A172 (cell line): ENCODE results near the gene PATL2. TPM values are rescaled to one million over a fixed set of nuclear protein-coding genes. Genes with fewer than 3 reads are reported as not detected.
A peak's percentile ranks its signal among the peaks of the same experiment; 100 is the strongest.
"Not testable (repeated sequence)": the region's sequence is repeated elsewhere in the genome, so short reads cannot be mapped to it uniquely, and the experiment has no call there.

ENCODE experiments used
- DNase-seq: peaks from one replicate; pipeline ENCODE4 v3.0.0-alpha.2; 2015; ENCODE audit warnings: low spot score
- total RNA-seq: library from RNA; depleted of rRNA; stranded (reverse); fragments of >200 nt; shearing (Covaris generic); gene quantifications from 2 replicates; pipeline ENCODE4 v1.2.3, GENCODE V29; 2014; rRNA removed

PATL2 gene
- not detected in 2 replicates for total RNA-seq

- peak; percentile 96 for DNase-seq
Observed at GRCh38 chr15:44711096-44711742, at the start of gene PATL2, which contains the start of gene B2M. TSS of gene PATL2 (minus strand) at chr15:44711323. CDS start at chr15:44676490, 34,833 bp downstream. TSS of gene B2M (plus strand) at chr15:44711517. CDS start at chr15:44711547, 30 bp downstream.

DNA sequence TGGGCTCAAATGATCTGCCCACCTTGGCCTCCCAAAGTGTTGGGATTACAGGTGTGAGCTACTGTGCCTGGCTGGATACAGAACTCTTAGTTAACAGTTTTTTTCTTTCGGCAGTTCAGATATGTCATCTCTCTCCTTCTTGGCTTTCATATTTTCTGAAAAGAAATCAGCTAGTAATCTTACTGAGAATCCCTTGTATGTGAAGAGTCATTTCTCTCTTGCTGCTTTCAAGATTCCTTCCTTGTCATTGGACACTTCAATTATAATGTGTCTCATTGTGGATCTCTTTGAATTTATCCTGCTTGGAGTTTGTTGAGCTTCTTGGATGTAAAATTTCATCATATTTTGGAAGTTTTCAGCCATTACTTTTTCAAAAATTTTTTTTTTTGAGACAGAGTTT lies 42.2 kb upstream of the PATL2 start:
- DNase-seq: no peak

GRCh38 chr15:44743454-44743853 lies 32.3 kb upstream of the PATL2 start:
- DNase-seq: not testable (repeated sequence)

DNA sequence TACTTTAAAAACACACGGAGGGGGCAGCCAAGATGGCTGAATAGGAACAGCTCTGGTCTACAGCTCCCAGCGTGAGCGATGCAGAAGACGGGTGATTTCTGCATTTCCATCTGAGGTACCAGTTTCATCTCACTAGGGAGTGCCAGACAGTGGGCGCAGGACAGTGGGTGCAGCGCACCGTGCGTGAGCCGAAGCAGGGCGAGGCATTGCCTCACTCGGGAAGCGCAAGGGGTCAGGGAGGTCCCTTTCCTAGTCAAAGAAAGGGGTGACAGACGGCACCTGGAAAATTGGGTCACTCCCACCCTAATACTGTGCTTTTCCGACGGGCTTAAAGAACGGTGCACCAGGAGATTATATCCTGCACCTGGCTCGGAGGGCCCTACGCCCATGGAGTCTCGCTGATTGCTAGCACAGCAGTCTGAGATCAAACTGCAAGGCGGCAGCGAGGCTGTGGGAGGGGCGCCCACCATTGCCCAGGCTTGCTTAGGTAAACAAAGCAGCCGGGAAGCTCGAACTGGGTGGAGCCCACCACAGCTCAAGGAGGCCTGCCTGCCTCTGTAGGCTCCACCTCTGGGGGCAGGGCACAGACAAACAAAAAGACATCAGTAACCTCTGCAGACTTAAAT lies 28.2 kb upstream of the PATL2 start:
- not testable (repeated sequence) for DNase-seq

GRCh38 chr15:44738340-44738984 lies 27.3 kb upstream of the PATL2 start:
- DNase-seq: no peak

GRCh38 chr15:44736181-44736765 lies 25.1 kb upstream of the PATL2 start, which contains the start of gene TRIM69:
TSS of gene TRIM69 (plus strand) at chr15:44736528. CDS start at chr15:44736705, 177 bp downstream.
- DNase-seq: no peak

DNA sequence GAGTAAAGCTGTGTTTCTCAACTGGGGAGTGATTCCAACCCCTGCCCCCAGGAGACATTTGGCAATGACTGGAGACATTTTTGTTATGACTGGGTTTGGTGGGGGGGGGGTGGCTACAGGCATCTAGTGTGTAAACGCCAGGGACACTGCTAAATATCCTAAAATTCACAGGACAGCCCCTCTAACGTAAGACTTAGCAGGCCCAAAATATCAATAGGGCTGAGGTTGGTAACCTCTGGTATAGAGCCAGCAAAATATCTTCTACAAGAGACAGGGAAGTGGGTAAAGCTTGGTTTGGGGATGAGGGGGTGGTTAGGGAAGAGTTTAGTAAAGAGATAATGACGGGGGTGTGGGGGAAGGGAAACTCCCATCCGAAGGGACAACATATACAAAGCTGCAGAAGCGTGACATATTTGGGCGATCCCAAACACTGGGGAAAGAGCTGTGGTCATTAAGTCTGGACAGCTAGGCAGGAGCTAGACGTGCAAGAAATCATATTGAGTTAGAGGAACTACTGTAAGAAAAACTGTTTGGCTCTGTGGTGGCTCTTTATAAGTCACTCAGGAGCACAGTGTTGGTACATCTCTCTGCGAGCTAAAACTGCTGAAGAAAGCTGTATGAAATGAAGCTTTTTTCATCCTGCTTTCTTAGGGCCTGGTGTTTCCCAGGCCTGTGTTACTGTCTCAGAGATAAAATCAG lies 24.5 kb upstream of the PATL2 start:
- DNase-seq: no peak

DNA sequence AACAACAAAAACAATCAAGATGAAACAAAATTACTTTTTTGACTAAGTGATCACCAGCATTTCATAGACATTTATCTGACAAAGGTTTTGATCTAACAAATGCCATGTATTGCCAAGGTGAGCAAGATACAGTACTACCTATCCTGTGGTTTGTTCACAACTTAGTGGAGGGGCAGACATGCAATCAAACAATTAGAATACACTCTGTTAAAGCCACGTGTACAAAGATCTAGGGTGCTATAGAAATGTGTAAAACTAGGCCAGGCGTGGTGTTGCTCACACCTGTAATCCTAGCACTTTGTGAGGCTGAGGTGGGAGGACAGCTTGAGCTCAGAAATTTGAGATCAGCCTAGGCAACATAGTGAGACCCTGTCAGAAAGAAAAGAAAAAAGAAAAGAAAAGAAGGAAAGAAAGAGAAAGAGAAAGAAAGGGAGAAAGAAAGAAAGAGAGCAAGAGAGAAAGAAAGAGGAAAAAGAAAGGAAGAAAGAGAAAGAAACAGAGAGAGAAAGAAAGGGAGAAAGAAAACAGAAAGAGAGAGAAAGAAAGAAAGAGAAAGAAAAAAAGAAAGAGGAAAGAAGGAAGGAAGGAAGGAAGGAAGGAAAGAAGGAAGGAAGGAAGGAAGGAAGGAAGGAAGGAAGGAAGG lies 23.8 kb upstream of the PATL2 start:
- no peak for DNase-seq

DNA sequence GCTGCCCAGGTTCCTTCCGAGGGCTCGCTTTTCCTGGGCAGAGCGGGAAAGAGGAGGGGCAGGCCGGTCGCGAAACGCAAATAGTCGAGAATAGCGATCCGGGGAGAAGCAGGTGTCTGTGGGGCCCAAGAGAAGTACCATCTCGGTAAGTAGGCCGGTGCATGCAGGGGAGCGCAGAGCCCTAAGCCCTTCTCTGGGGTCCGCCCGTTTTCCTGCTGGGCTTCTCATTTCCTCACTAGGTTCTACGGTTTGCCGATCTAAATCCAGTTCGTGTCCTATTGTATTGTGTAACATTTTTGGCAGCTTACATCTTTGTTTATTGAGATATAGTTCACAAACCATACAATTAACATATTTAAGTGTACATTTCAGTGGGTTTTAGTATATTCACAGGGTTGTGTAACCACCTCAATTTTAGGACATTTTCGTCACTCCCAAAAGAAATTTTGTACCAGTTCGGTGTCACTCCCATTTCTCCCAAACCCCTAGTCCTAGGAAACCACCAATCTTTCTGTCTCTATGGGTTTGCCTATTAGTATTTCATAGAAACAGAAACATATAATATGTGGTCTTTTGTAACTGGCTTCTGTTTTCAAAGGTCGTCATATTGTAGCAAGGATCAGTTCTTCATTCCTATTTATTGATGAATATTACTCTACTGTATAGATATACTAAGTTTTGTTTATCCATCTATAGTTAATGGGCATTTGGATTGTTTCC lies 18.4 kb upstream of the PATL2 start:
- DNase-seq: no peak

DNA sequence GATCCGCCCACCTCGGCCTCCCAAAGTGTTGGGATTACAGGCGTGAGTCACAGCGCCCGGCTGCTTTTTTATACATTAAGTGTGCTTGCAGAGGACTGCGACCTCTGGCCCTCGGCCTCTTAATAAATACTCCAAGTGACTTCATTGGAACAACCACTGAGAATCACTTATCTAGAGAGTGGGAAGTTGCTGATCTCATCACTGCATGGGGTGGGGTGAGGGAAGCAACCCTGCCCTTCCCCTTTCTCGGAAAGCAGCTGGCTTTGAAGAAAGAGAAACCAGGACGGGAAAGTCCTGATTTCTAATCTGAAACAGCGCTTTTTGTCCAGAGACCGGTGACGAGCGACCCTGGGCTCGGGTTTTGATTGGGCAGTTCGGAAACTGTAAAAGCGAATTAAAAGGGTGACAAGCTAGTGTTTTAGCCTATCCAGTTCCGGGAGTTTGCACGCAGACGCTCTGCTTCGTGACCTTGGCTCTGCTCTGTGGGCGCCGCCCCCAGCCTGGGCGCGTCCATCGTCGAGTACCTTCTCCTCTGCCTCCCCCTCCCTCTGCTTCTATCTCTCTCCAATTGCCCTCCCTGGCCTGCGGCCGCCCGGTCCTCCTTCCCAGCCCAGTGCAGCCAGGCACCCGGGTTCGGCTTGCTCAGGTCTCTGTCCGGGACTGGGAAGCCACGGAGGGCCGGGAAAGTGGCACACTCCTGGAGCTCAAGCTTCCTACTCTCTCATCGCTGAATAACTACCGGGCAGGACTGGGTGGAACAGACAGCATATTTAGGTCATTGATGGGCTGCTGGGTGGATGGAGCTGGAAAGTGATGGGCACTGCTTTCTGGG lies 17.7 kb upstream of the PATL2 start:
- DNase-seq: peak; percentile 98

DNA sequence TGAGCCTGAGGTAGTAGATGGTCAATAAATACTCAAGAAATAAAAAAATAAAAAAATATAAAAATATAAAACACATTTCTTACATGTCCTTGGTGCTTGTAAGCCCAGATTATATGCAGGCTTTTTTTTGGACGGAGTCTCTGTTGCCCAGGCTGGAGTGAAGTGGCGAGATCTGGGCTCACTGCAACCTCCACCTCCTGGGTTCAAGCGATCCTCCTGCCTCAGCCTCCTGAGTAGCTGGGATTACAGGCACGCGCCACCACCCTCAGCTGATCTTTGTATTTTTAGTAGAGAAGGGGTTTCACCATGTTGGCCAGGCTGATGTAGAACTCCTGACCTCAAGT lies 17.1 kb upstream of the PATL2 start:
- not testable (repeated sequence) for DNase-seq

- no peak for DNase-seq
Observed at GRCh38 chr15:44727485-44728231, 16.5 kb upstream of the PATL2 start.

DNA sequence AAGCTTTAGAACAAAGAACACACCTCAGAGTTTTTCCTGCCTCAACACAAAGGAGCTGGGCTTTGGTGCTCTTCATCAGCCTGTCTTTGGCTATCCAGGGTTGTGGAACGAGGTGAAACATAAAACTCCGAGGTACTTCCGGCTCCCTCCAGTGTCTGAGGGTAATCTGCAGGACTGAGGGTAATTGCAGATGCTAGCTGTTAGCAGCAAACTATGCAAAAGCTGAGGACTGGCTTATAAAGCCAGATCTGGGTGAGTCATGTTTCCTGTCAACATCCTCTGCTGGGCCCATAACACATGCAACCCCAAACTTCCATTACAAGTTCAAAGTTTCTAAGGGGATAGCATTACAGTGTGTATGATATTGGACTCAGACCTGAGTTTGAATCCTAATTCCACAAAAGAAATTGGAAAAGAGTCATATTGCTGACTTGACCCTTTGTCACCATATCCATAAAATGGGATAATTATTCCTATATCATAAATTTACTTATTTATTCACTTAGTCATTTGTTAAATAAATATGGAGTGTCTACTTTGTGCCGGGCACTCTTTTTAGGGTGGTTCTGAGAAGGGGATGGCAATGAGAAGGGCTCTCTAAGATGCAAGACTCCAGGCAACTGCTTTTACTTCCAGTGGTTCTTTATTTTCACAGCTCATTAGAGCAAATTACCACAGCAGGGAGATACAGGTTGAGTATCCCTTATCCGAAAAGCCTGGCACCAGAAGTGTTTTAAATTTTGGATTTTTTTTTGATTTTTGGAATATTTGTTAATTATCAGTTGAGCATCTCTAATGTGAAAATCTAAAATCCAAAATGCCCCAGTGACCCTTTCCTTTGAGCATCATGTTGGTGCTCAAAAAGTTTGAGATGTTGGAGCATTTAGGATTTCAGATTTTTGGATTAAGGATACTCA lies 15.7 kb upstream of the PATL2 start:
- DNase-seq: peak; percentile 96

DNA sequence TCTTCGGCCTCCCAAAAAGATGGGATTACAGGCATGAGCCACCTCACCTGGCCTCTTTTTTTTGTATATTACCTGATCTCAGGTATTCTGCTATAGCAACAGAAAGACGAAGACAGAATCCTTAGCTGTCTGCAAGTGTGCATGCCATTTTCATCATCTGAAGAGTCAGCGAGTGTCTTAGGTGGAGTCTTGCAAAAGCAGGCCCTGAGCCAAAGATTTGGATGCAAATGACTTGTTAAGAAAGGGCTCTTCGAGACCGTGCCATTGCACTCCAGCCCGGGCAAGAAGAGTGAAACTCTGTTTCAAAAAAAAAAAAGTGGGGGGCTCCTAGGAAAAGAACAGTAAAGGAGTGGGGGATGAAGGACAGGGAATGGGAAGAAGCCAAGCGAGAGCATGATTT lies 15.0 kb upstream of the PATL2 start:
- DNase-seq: no peak

DNA sequence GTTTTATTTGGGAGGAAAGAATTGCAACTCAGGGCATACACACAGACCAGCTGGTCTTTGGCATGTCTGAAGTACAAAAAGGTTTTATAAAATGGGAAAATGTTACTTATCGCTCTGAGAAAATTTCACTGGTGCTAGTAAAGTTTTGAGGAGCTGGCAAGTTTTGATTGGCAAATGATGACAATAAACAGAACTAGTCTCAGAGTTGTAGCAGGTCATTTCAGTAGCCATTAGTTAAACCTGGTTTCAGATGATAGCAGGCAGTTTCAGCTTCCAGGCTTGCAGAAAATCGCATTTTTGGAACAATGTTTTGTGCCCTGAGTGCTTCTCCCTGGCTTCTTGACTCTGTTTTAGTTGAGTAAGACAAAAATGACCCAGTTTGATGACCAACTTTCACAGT lies 10.9 kb upstream of the PATL2 start:
- no peak for DNase-seq

DNA sequence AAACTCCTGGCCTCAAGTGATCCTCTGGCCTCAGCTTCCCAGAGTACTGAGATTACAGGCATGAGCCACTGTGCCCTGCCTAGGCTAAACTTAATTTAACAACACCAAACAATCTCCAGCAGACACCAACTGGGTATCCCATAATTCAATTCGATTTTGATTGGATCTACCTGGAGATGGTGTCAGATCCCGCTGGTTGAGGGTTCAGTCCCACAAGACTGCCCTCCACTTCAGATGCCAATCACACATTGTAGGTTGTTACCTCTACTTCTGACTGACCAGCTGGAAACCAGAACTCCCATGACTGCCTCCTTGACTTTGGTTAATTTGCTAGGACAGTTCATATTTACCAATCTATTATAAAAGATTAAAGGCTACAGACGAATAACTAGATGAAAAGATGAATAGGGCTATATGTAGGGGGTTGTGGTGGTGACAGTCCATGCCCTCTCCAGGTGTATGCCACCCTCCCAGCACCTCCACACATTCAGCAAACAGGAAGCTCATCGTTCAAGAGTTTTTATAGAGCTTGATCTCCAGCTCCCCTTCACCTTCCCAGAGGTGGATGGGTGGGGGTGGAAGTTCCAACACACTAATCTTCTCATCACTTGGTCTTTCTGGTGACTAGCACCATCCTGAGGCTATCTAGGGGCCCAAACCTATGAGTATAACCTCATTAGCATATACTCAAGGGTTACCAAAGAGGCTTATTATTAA lies 9.5 kb upstream of the PATL2 start:
- DNase-seq: no peak

DNA sequence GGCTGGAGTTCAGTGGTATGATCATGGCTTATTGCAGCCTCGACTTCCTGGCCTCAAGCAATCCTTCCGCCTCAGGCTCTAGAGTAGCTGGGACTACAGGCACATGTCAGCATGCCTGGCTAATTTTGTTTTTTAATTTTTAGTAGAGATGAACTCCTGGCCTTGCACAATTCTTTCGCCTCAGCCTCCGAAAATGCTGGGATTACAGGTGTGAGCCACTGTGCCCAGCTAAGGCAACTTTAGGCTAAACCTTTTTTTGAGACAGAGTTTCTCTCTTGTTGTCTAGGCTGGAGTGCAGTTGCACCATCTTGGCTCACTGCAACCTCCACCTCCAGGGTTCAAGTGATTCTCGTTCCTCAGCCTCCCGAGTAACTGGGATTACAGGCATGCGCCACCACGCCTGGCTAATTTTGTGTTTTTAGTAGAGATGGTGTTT lies 8.9 kb upstream of the PATL2 start:
- DNase-seq: not testable (repeated sequence)
